Uterus (tissue), 2 donors: ENCODE results near the gene PTCH1.

Experiments used
- CTCF ChIP-seq, 4 experiments: fragments of 200-600 bp in 2 of 4; fragments of 450-650 bp in 2 of 4; sonication (generic) in 2 of 4; IDR thresholded peaks; one replicate each; pipeline ENCODE4 v1.5.1; 2016 to 2019; ENCODE audit warnings: antibody characterized with exemption in 4 of 4, mild to moderate bottlenecking in 2 of 4, moderate library complexity in 1 of 4
- POLR2A ChIP-seq, 2 donors: fragments of 450-650 bp; IDR thresholded peaks; one replicate each; pipeline ENCODE4 v1.6.1; 2016; ENCODE audit warnings: antibody characterized with exemption in 2 of 2, mild to moderate bottlenecking in 1 of 2, moderate library complexity in 1 of 2

DNA sequence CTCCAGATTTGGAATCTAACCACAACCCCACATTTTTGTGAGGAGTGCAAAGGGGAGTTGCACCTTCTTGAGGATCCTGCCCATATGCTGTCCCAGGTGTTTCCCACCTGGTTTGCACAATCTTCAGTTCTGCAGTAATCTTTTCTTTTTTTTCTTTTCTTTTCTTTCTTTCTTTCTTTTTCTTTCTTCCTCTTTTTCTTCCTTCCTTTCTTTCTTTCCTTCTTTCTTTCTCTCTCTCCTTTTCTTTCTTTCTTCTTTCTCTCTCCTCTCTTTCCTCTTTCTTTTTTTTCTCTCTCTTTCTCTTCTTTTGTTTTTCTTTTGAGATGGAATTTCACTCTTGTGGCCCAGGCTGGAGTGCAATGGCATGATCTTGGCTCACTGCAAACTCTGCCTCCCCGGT lies 109.2 kb downstream of the PTCH1 start:
- TF ChIP-seq CTCF (IDR thresholded peaks at IDR 0.05): no peak
- TF ChIP-seq POLR2A (IDR thresholded peaks at IDR 0.05): no peak
